Fibroblast of skin of back (primary cell): ENCODE measurements around the gene KNDC1.
A peak's percentile ranks its signal among the peaks of the same experiment; 100 is the strongest.
"Not testable (repeated sequence)": the region's sequence is repeated elsewhere in the genome, so short reads cannot be mapped to it uniquely, and the experiment has no call there.

ENCODE experiments used
- DNase-seq: peaks from one replicate; pipeline ENCODE4 v3.0.0-alpha.2; 2013

The KNDC1 gene

GRCh38 chr10:133261726-133262325 is 101.8 kb downstream of the KNDC1 start:
- DNase-seq: peak; percentile 59

DNA sequence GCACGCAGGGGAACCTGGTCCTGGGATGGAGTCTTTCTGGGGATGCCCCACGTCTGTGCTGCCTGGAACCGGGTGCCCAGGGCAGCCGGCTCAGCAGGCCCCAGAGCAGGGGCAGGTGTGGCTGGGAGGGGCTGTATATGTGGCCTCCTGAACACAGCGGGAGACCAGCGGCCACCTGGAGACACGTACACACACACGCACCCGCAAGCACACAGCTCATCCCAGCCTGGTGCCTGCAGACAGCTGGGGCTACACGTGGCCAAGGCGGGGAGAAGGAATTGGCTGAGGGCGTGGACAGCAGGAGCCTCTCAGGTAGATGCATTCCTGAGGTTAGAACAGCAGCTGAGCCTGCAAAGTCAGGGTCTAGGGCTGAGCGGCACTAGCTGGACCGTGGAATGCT is 102.7 kb downstream of the KNDC1 start:
- no peak for DNase-seq

- no peak for DNase-seq
These were observed 103.7 kb downstream of the KNDC1 start for GRCh38 chr10:133263674-133264073.

- DNase-seq: no peak
These were observed 104.4 kb downstream of the KNDC1 start for GRCh38 chr10:133264461-133264860.

GRCh38 chr10:133265052-133265451 is 105.0 kb downstream of the KNDC1 start:
- not testable (repeated sequence) for DNase-seq

- no peak for DNase-seq
These were observed 106.2 kb downstream of the KNDC1 start for GRCh38 chr10:133266056-133266795.

DNA sequence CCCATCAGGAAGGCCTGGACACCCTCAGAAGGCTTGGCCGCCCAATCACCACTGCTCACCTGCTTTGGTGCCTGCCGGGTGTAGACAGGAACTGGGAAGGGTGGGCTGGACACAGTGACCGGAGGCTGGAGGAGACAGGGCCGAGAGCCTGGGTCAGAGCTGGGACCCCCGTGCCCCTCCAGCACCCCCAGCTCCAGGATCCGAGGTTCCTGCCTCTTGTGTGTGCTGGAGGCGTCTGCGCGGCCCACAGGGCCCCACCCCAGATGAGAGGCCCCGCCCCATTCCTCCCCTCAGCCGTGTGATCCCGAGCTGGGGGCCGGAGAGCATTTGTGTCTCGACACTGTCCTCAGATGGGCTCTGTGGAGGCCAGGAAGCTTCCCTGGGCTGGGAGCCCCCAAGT is 107.3 kb downstream of the KNDC1 start:
- DNase-seq: no peak

- DNase-seq: no peak
These were observed 107.8 kb downstream of the KNDC1 start for GRCh38 chr10:133267829-133268228.

DNA sequence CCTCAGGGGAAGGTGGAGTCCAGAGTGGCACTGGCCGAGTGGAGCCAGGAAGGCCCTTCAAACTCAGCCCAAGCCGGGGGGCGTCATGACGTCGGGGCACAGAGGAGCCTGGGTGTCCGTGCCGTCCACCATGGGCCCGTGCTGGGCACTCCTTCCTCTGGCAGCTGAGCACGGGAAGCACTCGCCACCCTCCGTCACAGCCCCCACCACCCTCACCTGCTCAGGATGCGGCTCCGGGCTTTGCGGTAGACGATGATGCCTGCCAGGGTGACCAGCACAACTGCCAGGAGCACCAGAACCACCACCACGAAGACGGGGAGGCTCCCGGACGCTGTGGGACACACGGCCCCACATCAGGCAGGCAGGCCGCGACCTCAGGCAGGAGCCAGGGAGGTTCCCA is 108.5 kb downstream of the KNDC1 start:
- no peak for DNase-seq

DNA sequence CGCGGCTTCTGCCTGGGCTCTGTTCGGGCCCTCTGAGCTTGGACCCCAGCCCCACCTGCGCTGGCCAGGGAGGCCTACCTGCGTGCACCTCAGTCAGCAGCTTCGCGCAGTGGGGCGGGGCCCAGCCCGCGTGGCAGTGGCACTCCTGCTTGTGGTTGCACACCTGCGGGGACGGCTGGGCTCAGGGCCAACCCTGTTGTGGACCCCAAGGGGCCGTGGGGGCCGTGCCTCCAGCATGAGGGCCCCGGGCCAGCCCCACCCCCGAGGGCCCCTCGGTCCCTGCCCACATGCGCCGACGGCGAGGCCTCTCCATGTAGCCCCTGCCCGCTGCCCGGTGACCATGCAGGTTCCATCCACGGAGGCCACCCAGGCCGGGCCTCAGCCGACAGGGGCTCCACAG is 109.3 kb downstream of the KNDC1 start:
- DNase-seq: no peak

- DNase-seq: no peak
These were observed 110.2 kb downstream of the KNDC1 start for GRCh38 chr10:133270204-133270603.

- no peak for DNase-seq
These were observed 110.8 kb downstream of the KNDC1 start for GRCh38 chr10:133270773-133271297.

DNA sequence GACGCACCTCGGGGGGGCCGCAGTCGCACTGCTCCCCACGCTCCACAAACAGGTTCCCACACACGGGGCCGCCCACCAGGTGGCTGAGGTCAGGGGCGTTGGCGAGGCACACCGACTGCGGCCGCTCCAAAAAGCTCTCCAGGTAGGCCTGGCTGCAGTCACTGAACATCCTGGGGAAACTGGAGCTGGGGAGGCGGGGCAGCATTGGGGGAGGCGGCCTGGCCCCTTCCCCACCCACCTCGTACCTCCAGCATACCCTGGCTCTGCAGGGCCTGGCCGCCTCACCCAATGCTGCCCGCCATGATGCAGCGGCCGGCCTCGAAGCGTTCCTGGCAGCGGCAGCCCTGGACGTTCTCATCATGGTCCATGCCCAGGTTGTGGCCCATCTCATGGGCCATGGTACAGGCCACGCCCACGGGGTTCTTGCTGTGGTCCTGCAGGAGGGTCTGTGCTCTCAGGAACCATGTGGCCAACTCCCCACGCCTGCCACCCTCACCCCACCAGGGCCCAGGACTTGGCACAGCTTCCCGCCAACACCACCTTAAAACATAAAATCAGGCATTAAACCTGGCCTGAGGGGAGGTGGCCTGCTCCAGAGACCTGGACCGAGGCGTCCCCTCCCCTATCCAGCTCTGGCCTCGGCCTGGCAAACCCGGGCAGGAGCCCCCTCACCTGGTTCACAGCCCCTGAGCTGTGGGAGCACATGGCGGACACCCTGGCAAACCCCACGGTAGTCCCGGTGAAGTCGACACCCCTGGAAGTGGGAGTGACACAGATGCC is 111.7 kb downstream of the KNDC1 start:
- no peak for DNase-seq

DNA sequence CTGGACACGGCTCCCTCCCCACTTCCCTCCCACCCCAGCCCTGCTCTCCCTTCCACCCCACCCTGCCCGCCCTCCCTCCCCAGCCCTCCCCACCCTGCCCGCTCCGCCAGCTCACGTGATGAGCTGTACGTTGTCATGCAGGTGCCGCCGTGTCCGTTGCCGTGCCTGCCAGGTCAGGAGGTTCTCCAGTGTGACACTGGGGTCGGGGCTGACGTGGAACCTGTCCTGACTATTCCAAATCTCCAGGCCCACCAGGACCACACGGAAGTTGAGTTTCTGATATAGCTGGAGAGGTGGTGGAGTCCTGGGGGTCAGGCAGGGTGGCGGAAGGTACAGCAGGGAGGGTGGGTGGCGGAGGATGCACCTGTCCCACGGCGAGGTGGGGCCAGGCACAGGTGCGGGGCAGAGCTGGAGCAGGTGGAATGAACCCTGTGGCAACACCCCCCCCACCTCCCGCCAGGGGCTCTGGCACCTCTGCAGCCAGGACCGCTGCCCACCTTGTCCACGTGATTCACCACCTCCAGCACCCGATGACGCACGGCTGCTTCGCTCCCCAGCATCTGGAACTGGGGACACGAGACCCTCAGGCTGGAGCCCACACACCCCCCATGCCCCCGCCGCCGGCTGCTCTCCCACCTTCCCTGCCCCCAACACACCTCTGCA is 112.4 kb downstream of the KNDC1 start:
- no peak for DNase-seq

DNA sequence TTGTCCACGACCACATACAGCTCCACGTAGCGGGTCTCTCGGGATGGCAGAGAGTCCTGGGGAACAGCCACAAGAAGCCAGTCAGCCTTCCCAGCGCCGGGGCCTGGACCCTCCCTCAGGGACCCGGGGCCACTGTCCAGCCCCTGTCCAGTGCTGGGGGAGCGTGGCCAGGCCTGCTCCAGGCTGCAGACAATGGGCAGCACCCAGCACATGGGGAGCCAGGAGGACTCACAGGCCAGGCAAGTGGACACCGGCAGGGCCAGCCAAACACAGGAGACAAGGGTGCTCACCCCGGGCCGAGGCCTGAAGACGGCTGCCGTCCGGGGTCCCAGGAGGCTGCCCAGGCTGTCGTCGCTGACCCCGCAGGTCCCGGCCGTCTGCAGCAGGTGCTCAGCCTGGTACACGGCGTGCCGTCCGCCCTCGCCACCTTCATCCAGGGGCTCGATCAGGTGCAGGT is 113.0 kb downstream of the KNDC1 start:
- no peak for DNase-seq

- no peak for DNase-seq
These were observed 113.6 kb downstream of the KNDC1 start for GRCh38 chr10:133273534-133274143.

DNA sequence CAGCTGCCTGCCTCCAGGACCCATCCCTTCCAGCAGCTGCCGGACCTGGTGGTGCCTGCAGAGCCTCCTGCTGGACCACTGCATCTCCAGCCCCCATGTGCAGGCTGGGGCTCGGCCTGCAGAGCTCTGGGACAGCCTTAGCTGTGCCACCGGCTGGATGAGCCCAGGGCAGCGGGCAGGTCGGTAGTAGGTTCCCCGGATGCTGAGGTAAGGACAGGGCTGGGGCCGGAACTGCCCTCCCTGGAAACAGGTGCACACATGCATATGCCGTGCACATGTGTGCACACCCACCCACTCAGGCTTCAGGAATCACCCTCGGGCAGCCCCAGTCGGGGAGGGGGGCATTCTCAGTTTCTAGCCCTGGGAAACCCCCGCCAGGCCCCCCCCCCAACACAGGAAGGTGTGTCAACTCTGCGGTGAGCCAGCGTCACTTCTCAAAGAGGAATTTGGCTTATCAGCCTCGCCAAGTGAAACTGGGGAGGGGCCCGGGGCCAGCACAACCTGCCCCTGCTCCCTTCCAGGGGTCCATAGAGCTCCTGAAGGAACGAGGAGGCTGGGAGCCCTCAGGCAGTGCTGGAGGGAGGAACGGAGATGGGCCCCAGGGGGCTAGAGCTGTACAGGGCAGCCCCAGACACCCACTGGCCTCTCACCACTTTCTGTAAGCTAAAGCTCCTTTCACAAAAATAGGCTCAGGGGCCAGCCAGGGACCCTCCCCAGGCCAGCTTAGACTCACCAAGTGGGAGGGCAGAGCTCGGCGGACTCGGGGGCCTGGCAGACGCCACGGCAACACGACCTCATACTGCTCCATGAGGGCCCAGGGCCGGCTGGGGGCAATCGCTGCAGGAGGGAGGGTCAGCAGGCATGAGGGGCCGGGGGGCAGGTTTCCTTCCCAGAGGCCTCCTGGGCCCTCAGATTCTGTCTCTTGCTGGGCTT is 115.0 kb downstream of the KNDC1 start:
- no peak for DNase-seq

DNA sequence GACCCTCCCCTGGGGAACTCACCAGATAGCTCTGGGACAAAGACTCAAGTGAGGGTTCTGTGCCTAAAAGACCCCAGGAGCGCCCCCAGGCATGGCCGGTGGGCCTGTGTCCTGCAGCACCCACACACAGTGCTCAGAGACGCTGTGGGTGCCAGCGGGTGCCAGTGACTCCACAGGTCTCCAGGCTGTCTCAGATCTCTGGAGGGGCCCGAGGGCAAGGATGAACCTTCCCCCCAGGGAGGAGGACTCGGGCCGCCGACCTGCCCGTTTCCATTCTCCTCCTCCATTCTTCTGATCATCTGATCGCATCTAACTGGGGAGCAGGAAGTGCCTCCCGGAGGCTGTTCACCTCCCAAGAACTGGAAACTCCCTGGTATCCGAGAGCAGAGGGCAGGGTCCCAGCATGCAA is 115.7 kb downstream of the KNDC1 start:
- no peak for DNase-seq
